H1 (cell line): ENCODE results near the gene TMEM120A. TPM values are rescaled to one million over a fixed set of nuclear protein-coding genes. Genes with fewer than 3 reads are reported as not detected.

Experiments used
- ASH2L ChIP-seq: fragments of 200-600, 300-600 bp; sonication (generic); IDR thresholded peaks from one replicate; pipeline ENCODE4 v1.7.1; 2017; ENCODE audit warnings: low read length
- ATF2 ChIP-seq: IDR thresholded peaks from 2 replicates; pipeline ENCODE4 v1.6.1; 2012; ENCODE audit warnings: low read length, inconsistent platforms
- BACH1 ChIP-seq: IDR thresholded peaks from 2 replicates; pipeline ENCODE4 v1.6.1; 2012; ENCODE audit warnings: low read length, improper control_type of control experiment
- HDAC2 ChIP-seq, 2 experiments: fragments of 300-600 bp in 1 of 2; sonication (generic) in 1 of 2; IDR thresholded peaks; 2 replicates each; pipeline ENCODE4 v1.6.1; 2011 to 2012; ENCODE audit warnings: low read depth in 2 of 2, low read length in 2 of 2, mild to moderate bottlenecking in 2 of 2, moderate library complexity in 2 of 2, borderline replicate concordance in 1 of 2, inconsistent platforms in 1 of 2
- JUND ChIP-seq: IDR thresholded peaks from 2 replicates; pipeline ENCODE4 v1.6.1; 2011; ENCODE audit warnings: mild to moderate bottlenecking, improper control_type of control experiment, low read length
- PHF8 ChIP-seq: fragments of 200-600 bp; sonication (generic); conservative IDR thresholded peaks from 2 replicates; pipeline ENCODE4 v1.7.1; 2012; ENCODE audit warnings: low read depth, mild to moderate bottlenecking, inconsistent platforms, low read length, moderate library complexity
- SIN3A ChIP-seq, 2 experiments: IDR thresholded peaks in 1 of 2; conservative IDR thresholded peaks in 1 of 2; 2 replicates each; pipeline ENCODE4 v1.6.1; 2011 to 2012; ENCODE audit warnings: low read length in 2 of 2, improper control_type of control experiment in 1 of 2, low read depth in 1 of 2, mild to moderate bottlenecking in 1 of 2
- SP1 ChIP-seq: IDR thresholded peaks from 2 replicates; pipeline ENCODE4 v1.6.1; 2011; ENCODE audit warnings: low read depth, low read length
- TAF1 ChIP-seq: IDR thresholded peaks from 2 replicates; pipeline ENCODE4 v1.6.1; 2011; ENCODE audit warnings: mild to moderate bottlenecking, low read depth, low read length
- polyA plus RNA-seq, 7 experiments: library from polyadenylated mRNA; depleted of rRNA in 3 of 7; stranded (reverse) in 5 of 7; unstranded in 2 of 7; fragments of >200 nt in 5 of 7; fragments of 200-250 nt in 2 of 7; gene quantifications; 1 replicate in 5 of 7; 2 replicates in 1 of 7; 4 replicates in 1 of 7; pipeline versions ENCODE4 v1.2.1 to v1.2.3, GENCODE V29; 2011 to 2013; ENCODE audit warnings: missing spikeins in 2 of 7, mixed read lengths in 2 of 7
- total RNA-seq: library from RNA; stranded (reverse); fragmentation: NEBNext Ultra II Directional; extraction: Animal tissue kit (Norgen Biotek cat#: 25700); gene quantifications from 2 replicates; pipeline ENCODE4 v1.2.1, GENCODE V29; 2021

Gene TMEM120A
- total and polyA plus RNA-seq, 2 of the 8 experiments (the other 6 are each of a cell fraction or from before 2014, with no cell fraction given): 15.6 to 49.9 TPM

DNA sequence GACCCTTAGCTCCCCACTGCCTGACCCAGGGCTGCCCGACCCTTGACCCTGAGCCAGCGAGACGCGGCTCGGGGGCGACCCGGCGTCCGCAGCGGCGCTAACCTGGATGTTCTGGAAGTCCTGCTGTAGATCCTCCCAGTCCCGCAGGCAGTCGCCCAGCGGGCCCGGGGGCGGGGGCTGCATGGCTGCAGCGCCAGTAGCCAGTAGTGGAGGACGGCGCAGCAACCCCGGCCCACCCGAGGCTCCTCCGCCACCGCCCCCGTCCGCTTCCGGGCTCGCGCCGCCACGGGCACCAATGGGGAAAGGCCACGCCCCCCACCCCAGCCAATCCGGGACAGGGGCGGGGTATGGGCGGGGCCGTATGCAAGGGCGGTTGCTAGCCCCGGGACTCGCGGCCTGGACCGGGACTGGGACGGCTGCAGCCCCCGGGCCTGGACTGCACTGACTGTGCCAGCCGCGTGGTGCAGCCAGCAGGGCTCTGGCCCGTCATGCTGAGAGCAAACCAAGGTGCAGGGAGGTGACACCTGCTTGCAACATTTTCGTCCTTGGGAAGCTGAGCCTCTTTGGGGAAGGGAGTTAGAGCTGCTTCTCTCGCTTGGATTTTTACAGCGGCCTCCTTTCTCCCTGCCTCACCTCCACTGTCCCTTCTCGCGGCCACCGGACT lies at the start of gene TMEM120A (continued):
- TF ChIP-seq ATF2 (no peak), ASH2L (peak; percentile 39), TAF1 (peak; percentile 77), PHF8 (peak; percentile 60; the same call in 1 of the 2 replicates), SP1 (peak; percentile 90), HDAC2 (IDR thresholded peaks at IDR 0.05; ENCODE audit: borderline replicate concordance in 1 of 2, low read depth in 2 of 2, low read length in 2 of 2) (peak in 1 of 2 experiments; percentile 0; a peak in 2 of 4 replicates), JUND (no peak), SIN3A (conservative IDR thresholded peaks at IDR 0.05 in 1 of 2, IDR thresholded peaks at IDR 0.05 in 1 of 2; ENCODE audit: low read depth in 1 of 2, low read length in 2 of 2) (peak in 1 of 2 experiments; percentile 33; a peak in 1 of 4 replicates), BACH1 (no peak)
